Testis (tissue), 3 donors: ENCODE data around the gene SERPINA12. TPM values are rescaled to one million over a fixed set of nuclear protein-coding genes. Genes with fewer than 3 reads are reported as not detected.

Source experiments
- DNase-seq: peaks from one replicate; pipeline ENCODE4 v3.0.0-alpha.2; 2019
- H3K27ac ChIP-seq, 2 donors: fragments of 200-600 bp; sonication (generic); one replicate each; pipeline ENCODE4 v1.5.1; 2019
- H3K27me3 ChIP-seq: fragments of 200-600 bp; sonication (generic); one replicate; pipeline ENCODE4 v1.5.1; 2019
- H3K36me3 ChIP-seq: fragments of 200-600 bp; sonication (generic); one replicate; pipeline ENCODE4 v1.5.1; 2017; ENCODE audit warnings: low read depth; ENCODE audit errors: missing control alignments
- H3K4me1 ChIP-seq: fragments of 200-600 bp; sonication (generic); one replicate; pipeline ENCODE4 v1.5.1; 2019
- H3K4me3 ChIP-seq, 2 donors: fragments of 200-600 bp; sonication (generic); one replicate each; pipeline ENCODE4 v1.5.1; 2017 to 2019
- H3K9me3 ChIP-seq: fragments of 200-600 bp; sonication (generic); one replicate; pipeline ENCODE4 v1.5.1; 2017
- CTCF ChIP-seq, 3 experiments: fragments of 450-650 bp in 2 of 3; fragments of 200-600 bp in 1 of 3; sonication (generic) in 1 of 3; IDR thresholded peaks; one replicate each; pipeline ENCODE4 v1.5.1; 2016 to 2019; ENCODE audit warnings: antibody characterized with exemption in 3 of 3, mild to moderate bottlenecking in 2 of 3, moderate library complexity in 1 of 3
- POLR2A ChIP-seq: fragments of 450-650 bp; IDR thresholded peaks from one replicate; pipeline ENCODE4 v1.6.1; 2017; ENCODE audit warnings: antibody characterized with exemption, mild to moderate bottlenecking, moderate library complexity
- WGBS, 2 donors: methylation state at CpG; one replicate each; pipeline ENCODE4 v1.1.5; 2018; 5-methylcytosine and 5-hydroxymethylcytosine counted together
- intact Hi-C: fragments of 100-400 bp; cut with DNase I; formaldehyde crosslinking; loops from one replicate; pipeline ENCODE4 v1.15.1; 2023; ENCODE audit warnings: low total_unique reads
- polyA plus RNA-seq: library from polyadenylated mRNA; stranded (reverse); fragments of 350-450 nt; fragmentation: Illumina TruSeq; extraction: RNeasy Lipid Tissue Mini Kit (QIAGEN cat#74804); gene quantifications from one replicate; pipeline ENCODE4 v1.2.3, GENCODE V29; 2014; ENCODE audit warnings: low read depth, low replicate concordance; ENCODE audit not compliant: insufficient read depth
- total RNA-seq, 2 donors: library from RNA; depleted of rRNA; stranded (reverse); fragments of >200 nt; gene quantifications; one replicate each; pipeline ENCODE4 v1.2.3, GENCODE V29; 2016

SERPINA12 gene
- total and polyA plus RNA-seq, 3 donors from 2014 or later: 0.25 to 0.47 TPM; not detected in 1

GRCh38 chr14:94524093-94524492 is 14.8 kb upstream of the SERPINA12 start:
- Histone ChIP-seq H3K36me3 (no peaks in the 10 kb centered on the region), H3K9me3 (no peaks in the 10 kb centered on the region), H3K27ac (no peak overlapping the region), H3K4me3 (no peak overlapping the region), H3K4me1 (no peaks in the 10 kb centered on the region), H3K27me3 (no peaks in the 10 kb centered on the region)
- DNase-seq: no peak
- 57 to 81% methylated on average over 3 of the region's 3 CpGs for WGBS, 2 donors
- TF ChIP-seq POLR2A (no peak), CTCF (IDR thresholded peaks at IDR 0.05) (no peak)
- intact Hi-C loops: no loop called here

GRCh38 chr14:94523265-94523664 is 14.0 kb upstream of the SERPINA12 start:
- H3K27me3 ChIP-seq: no peaks in the 10 kb centered on the region
- no peaks in the 10 kb centered on the region for H3K9me3 ChIP-seq
- no peak for TF ChIP-seq POLR2A
- no peak for TF ChIP-seq CTCF (IDR thresholded peaks at IDR 0.05)
- no peak for DNase-seq
- H3K36me3 ChIP-seq: no peaks in the 10 kb centered on the region
- H3K4me3 ChIP-seq: no peak overlapping the region
- no peak overlapping the region for H3K27ac ChIP-seq
- intact Hi-C loops: no loop called here
- 96% methylated on average over 7 to 8 of the region's 8 CpGs for WGBS, 2 donors
- no peaks in the 10 kb centered on the region for H3K4me1 ChIP-seq

GRCh38 chr14:94522115-94522724 is 13.0 kb upstream of the SERPINA12 start:
- DNase-seq: no peak
- Histone ChIP-seq H3K36me3 (no peaks in the 10 kb centered on the region), H3K27me3 (no peaks in the 10 kb centered on the region), H3K4me3 (no peak overlapping the region), H3K9me3 (no peaks in the 10 kb centered on the region), H3K27ac (no peak overlapping the region), H3K4me1 (no peaks in the 10 kb centered on the region)
- intact Hi-C loops: no loop called here
- 82 to 93% methylated on average over 7 of the region's 7 CpGs for WGBS, 2 donors
- TF ChIP-seq CTCF (IDR thresholded peaks at IDR 0.05): no peak
- no peak for TF ChIP-seq POLR2A

- TF ChIP-seq POLR2A (no peak), CTCF (IDR thresholded peaks at IDR 0.05) (no peak)
- Histone ChIP-seq H3K9me3 (no peaks in the 10 kb centered on the region), H3K27me3 (no peaks in the 10 kb centered on the region), H3K4me1 (no peaks in the 10 kb centered on the region), H3K36me3 (no peaks in the 10 kb centered on the region), H3K27ac (no peak overlapping the region), H3K4me3 (no peak overlapping the region)
- WGBS, 2 donors: 52 to 57% methylated on average over 5 of the region's 5 CpGs
- DNase-seq: no peak
- intact Hi-C loops: no loop called here
Observed at GRCh38 chr14:94521375-94522114, 12.3 kb upstream of the SERPINA12 start.
